SU-DHL-6 (cell line): ENCODE data around the gene COLQ.

Source experiments
- CTCF ChIP-seq: fragments of 200-600 bp; sonication (generic); IDR thresholded peaks from one replicate; pipeline ENCODE4 v1.5.1; 2017; ENCODE audit warnings: antibody characterized with exemption, mild to moderate bottlenecking, low read length, moderate library complexity; ENCODE audit not compliant: insufficient read depth, poor library complexity, severe bottlenecking
- EZH2phosphoT487 ChIP-seq: fragments of 200-600 bp; sonication (generic), shearing (Covaris generic); conservative IDR thresholded peaks from 2 replicates; pipeline ENCODE4 v1.6.1; 2018; ENCODE audit warnings: mild to moderate bottlenecking, antibody characterized with exemption, low read length, moderate library complexity, mixed read lengths

- no peak for TF ChIP-seq CTCF
- TF ChIP-seq EZH2phosphoT487 = no peak
Measured at GRCh38 chr3:15454965-15455364, 66.5 kb downstream of the COLQ start.
